GM18526 (cell line): Measurements from ENCODE around the gene FIGLA.

Source experiments
- POLR2A ChIP-seq: IDR thresholded peaks from 3 replicates; pipeline ENCODE4 v1.6.1; 2011; ENCODE audit not compliant: insufficient read length; ENCODE audit errors: extremely low read depth

Gene FIGLA, protein sequence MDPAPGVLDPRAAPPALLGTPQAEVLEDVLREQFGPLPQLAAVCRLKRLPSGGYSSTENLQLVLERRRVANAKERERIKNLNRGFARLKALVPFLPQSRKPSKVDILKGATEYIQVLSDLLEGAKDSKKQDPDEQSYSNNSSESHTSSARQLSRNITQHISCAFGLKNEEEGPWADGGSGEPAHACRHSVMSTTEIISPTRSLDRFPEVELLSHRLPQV

DNA sequence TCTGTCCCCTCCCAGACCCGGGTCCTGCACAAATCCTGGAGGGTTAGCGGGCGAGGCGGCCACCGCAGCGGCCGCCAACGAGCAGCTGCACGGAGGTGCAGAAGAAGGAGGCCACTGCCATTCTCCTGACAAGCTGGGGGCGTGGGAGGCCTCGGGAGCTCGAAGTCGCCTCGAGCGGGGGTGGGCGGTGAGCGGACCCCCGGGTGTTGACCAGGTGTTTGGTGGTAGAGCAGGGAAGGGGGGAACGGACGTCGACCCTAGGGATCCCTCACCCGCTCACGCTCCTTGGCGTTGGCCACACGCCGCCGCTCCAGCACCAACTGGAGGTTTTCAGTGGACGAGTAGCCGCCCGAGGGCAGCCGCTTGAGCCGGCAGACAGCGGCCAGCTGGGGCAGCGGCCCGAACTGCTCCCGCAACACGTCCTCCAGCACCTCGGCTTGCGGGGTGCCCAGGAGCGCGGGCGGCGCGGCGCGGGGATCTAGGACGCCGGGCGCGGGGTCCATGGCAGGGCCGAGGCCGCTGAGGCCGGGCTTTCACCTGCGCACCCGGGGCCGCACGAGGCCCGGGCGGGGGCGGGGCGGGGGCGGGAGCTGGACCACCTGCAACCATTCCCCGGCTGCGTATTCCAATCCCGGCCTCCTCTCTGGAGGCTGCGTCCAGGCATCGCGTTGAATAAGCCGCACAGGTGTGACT lies at the start of gene FIGLA:
FIGLA (minus strand) TSS at position 508 of the 693 bp plus-strand sequence; CDS start at position 503, 5 bp downstream.
- no peak for TF ChIP-seq POLR2A

DNA sequence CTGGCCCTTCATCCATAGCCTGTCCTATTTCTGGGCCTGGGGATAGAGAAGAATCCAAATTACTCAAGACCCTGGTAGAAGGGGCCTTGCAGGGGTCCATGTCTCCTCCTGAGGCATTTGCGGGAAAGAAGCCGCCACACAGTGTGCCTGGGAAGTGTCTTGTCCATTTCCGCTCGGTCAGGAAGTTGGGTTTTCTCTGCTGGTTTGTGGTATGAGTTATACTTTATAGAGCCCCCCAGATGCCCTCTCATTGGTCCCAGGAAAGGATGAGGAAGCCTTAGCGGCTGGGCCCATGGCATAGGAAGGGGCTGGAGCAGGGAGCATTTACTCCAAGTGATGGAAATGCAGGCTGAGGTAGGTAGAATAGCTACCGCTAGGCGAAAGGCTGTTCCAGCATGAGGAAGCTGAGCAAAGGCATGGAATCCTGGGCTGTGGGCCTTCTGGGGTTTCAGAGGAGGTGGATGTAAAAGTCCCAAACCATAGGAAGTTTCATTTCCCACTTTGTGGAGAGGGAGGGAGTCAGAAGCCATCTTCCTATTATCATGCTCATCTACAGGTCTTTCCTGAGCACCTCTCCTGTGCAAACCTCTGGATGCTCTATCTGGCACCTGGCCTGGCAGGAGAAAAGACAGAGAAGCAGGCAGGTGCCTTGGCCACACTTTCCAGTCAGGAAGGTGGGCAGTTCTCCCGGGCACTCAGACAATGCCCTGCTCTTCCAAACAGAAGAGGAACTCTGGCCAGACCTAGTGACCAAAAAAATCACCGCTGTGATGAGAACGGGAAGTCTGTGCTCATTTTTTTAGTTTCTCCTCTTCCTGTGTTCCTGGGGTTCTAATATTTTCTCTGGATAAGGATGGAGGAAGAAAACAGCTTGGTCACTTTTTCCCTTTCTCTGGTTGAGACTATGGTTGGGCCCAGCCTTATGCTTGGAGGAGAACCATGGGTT lies 47.8 kb upstream of the FIGLA start:
- no peak for TF ChIP-seq POLR2A

DNA sequence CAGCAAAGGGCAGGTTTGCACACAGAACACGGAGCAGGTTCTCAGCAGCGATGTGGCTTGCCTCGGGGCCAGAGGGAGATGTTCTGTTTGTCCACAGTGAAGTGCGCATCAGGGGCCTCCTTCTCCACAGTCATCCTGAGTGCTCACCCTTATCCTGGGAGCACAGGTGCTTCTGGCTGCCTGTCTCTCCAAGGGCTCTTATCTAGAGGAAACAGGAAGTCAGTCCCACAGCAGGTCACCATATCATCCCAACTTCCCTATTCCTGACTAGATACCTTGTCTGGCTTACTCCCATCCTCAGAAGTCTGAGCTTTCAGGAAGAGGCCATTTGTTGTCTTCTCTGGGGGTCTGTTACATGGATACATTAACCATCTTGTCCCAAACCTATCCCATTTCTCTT lies 45.2 kb upstream of the FIGLA start, which contains the start of gene CD207:
CD207 (minus strand) TSS at position 174 of the 400 bp plus-strand sequence; CDS start at position 134, 40 bp downstream.
- no peak for TF ChIP-seq POLR2A

DNA sequence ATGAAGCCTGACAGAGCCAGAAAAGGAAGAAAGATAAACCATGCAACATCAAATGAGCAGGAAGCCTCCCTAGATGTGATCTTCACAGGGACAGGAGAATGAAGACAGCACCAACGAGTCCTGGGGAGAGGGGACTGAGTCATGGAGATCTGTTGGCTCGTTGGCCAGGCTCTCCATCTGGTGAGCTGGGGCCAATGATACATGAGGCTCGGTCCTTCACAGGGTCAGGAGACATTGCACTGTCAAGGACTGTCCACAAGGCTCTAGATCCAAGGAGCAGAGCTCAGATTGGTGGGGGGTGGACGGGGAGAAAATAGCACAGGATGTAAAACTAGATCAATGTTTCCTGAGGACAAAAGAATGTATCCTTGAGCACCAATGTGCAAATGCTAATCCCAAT lies 44.4 kb upstream of the FIGLA start:
- no peak for TF ChIP-seq POLR2A

DNA sequence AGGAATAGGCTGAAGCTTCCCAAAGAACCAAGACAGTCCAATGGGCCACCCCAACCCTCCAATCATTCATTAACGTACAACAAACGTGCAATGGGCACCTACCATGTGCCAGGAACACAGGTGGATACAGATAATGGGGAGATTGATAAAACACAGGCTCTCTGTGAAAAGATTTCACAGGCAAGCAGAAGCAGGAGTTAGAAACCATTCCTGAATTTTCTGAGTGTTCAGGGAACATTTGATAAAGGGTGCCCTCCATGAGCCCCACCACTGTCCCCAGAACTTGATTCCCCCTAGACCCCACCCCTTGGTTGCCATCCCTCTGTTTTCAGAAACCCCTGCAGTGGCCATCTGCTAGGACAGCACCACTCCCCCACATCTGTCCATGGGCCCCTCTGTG lies 43.7 kb upstream of the FIGLA start:
- no peak for TF ChIP-seq POLR2A

DNA sequence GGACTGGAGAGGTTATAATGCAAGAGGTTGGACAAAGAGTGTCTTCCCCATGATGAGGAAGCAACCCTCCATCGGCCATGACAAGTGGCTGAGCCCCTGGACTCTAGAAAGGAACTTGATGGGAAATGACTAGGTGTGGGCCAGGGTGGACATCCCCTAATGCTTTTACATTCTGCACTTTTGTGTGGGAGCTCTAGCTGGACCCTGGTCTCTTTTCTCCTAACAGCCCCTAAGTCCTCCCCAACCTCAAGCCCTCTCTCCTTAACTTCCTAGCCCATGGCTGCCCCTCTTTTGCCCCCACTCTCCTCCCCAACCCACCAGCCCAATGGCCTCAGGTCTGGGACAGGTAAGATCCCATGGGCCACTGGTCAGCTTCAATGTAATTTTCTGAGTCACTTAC lies 42.8 kb upstream of the FIGLA start:
- TF ChIP-seq POLR2A = no peak

DNA sequence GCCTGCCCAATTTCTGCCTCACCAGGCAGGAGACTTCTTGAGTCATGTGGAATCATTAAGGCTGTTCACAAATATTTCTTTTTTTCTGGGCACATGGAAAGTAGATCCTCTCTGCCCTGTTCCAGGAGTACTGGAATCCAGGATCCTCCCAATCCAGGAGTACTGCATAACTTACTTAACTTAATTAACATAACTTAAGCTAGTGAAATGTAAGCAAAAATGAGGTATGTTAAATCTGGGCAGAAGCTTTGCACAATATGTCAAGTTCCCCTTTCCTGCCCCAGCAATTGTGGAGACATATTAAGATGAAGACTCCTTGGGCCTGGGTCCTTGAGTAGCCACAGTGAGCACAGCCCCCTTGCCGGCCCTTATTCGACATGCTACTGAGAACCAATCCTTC lies 41.9 kb upstream of the FIGLA start:
- TF ChIP-seq POLR2A = no peak

DNA sequence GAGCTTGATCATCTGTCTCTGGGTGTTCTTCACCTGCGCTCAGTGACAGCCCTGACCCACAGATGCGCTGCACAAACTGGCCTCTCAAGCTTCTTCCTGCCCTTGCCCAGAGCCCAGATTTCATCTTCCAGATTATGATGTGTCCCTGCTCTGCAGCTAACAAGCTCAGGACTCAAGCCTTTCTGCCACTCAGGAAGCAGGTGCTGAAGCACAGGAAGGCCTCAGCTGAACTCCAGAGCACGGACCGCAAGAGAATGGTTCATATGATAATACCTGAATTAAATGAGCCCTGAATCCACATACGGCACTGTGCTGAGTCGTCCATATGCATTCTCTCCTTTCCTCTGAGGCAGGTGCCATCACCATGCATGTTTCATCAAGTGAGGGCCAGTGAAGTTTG lies 41.4 kb upstream of the FIGLA start:
- TF ChIP-seq POLR2A = no peak

DNA sequence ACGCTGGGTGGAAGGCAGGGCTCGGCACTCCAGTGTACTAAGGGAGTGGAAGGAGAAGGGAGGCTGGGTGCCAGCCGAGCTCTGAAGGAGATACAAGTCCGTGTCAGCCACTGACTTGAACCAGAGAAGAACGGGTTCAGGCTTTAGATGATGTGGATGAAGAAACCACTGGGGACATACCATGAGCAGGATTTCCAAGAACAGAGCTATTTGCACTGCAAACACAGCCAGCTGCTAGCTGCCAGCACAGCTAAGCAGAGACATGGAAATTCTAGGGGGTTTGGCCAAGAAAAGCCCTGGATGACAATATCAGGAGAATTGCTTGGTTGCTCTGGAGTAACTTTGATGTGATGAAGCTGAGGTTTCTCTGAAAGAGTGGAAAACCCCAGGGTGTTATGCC lies 39.9 kb upstream of the FIGLA start:
- no peak for TF ChIP-seq POLR2A

DNA sequence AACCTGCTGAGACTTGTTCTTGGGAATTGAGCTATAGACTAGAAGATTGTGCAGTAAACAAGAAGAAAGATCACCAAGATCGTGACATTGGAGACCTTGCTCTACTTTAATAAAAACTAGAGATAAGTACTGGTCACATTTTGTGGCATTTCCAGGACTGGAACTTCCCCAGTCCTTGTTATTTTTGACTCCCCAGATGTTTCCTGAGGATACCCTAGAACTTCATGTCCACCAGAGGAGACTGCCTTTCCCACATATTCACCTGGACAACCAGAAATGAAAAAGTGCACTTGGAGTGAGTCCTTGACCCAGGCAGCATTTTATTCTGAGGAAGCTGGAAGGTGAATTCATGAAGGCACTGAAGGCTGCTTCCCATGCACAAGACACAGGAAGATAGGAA lies 39.5 kb upstream of the FIGLA start:
- TF ChIP-seq POLR2A = no peak

DNA sequence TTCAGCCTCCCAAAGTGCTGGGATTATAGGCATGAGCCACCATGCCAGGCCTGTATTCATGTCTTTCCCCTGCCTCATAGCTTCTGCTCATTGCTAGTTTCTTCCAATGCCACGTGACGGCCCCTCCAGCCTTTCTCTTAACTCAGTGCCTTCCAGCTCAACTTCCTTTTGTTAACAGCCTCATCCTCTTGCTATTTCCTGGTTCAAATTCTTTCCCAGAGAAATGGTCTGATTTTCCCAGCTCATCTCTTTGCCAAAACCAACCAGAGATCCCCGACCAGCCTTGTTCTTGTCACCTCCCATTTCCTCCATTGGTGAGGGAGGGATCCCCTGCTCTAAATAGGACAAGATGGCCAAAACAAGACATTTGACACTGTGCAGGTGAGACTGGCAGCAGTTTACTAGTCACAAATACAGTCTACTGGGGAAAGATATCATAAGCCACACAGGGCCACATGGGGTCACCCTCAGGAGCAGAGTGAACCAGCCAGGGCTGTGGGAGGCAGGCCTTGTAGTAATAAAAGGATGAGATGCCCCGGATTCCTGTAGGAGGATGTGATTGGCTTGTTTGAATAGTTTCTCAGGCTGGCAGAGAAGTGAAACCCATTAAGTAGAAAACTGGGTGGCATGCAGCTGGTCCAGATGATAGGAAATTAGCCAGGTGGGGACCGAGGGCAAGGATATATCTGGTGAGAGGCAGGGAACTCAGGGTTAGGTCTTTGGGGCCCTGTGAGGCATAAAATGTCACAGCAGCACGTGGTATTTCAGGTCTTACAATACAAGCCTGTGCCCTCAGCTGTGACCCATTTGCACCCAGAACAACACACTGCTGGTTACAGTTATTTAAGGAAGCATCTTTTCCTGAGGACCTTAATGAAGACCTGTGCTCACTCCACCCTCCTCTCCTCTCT lies 38.7 kb upstream of the FIGLA start:
- no peak for TF ChIP-seq POLR2A

DNA sequence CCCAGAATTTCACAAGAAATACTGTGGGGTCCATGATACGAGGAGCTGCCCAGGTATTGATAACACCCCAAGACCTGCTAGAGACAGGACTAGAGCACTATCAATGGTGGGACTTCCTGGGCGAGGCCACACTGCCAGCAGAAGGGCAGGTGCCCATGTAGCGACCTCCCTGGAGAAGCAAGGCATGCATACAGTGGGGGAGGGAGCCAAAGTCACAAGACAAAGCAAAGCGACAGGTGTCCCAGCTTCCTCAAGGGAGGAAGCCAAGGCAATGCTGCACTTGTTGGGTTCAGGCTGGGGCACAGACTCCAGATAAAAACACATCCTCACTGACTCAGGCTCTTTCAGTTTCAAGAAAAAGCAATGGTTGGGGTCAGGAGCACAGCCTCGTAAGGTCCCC lies 37.7 kb upstream of the FIGLA start:
- no peak for TF ChIP-seq POLR2A

DNA sequence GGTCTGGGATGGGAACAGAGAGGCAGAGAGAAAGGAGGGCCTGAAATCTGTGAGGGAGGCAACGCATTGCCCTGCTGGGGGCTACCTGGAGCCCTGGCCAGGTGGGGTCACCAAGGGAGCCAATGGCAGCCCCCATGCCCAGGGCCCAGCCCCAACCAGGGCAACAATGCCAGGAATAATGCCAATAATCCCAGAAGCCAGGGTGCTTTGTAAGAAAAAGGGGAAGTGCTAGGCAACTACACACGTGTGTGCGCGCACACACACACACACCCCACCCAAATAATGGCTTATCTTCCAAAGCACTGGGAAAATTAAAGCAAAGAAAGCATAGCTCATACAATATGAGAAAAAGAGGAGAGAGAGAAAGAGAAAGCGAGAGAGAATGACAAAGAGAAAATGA lies 36.9 kb upstream of the FIGLA start:
- no peak for TF ChIP-seq POLR2A

DNA sequence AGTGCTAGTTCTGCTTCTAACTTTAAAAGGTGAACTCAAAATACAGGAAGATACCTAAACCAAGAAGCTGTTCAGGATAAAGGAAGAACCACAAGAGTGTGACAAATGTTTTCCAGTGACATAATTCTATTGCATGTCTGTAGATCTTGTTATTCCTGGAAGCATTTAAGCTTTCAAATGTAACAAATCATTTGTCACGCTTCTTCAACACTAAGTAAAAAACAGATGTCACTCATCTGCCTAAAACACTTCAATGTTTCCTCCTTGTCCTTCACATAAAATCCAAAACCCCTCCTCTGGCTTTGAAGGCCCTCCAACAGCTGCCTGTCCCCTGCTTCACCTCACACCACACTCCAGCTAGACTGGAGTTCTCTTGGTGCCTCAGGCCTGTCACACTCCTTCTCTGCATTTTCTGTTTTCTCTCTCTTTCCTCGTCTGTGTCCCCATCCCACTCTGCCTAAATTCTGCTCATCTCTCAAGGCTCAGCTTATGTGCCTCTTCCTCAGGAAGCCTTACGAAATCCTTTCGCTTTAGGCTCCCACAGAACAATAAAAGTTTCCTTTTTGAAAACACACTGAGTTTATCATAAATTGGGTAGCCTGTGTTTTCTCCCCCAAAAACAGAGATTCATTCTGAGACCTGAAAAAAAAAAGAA lies 36.4 kb upstream of the FIGLA start:
- no peak for TF ChIP-seq POLR2A

DNA sequence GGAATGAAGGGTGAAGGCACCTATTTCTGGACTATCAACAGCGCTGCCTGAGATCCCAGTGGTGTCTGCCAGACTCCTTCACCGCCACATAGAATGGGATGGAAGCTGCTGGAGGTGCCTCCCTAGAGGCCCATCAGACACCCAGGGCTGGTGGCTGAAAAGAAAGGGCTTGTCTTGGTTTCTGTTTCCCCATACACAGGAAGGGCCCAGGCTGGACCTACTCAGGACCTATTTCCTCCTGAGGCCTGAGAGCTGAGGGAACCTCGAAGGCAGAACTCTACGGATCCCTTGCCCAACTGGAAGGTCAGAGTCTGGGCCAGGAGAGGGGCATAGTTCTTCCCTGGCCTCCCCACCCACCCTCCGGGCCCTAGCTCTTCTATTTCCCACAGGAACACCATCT lies 32.8 kb upstream of the FIGLA start:
- no peak for TF ChIP-seq POLR2A

DNA sequence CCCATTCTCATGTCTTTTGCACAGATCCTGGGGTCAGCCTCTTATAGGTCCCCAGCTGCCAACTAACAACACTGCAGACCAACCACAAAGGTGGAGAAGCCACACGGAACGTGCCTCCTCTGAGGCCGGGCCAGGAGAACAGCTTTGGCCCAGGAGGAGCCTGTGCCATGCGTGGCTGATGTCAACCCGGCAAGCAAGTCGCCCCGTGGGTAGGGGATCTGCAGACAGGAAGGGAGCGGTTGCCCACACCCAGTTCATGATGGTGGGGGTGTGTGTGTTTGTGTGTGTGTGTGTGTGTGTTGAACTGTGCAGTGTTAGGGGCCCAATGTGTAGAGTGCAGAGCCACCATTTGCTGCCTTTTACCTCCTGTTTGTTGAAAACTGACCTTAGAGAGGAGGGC lies 32.4 kb upstream of the FIGLA start:
- no peak for TF ChIP-seq POLR2A
